IgD-negative memory B cell (primary cell): ENCODE measurements around the gene LMCD1. TPM values are rescaled to one million over a fixed set of nuclear protein-coding genes. Genes with fewer than 3 reads are reported as not detected.

Experiments
- H3K27ac Mint-ChIP-seq, 3 donors: one replicate each; pipeline ENCODE4 v1.8.0; 2020 to 2022; ENCODE audit warnings: mild to moderate bottlenecking in 3 of 3, mixed read lengths in 3 of 3, moderate library complexity in 1 of 3
- H3K27me3 Mint-ChIP-seq: one replicate; pipeline ENCODE4 v1.8.0; 2021; ENCODE audit warnings: mixed read lengths
- H3K36me3 Mint-ChIP-seq: one replicate; pipeline ENCODE4 v1.8.0; 2020; ENCODE audit warnings: mild to moderate bottlenecking, mixed read lengths
- H3K4me1 Mint-ChIP-seq, 3 donors: one replicate each; pipeline ENCODE4 v1.8.0; 2020 to 2022; ENCODE audit warnings: mixed read lengths in 3 of 3, mild to moderate bottlenecking in 1 of 3
- H3K4me3 Mint-ChIP-seq, 4 donors: one replicate each; pipeline ENCODE4 v1.8.0; 2020 to 2022; ENCODE audit warnings: mild to moderate bottlenecking in 4 of 4, mixed read lengths in 4 of 4, moderate library complexity in 3 of 4
- H3K9me3 Mint-ChIP-seq, 3 donors: one replicate each; pipeline ENCODE4 v1.8.0; 2020 to 2021; ENCODE audit warnings: mixed read lengths in 3 of 3, mild to moderate bottlenecking in 1 of 3
- polyA plus RNA-seq: library from polyadenylated mRNA; unstranded; fragments of 300-500 nt; fragmentation: Illumina TruSeq; gene quantifications from one replicate; pipeline ENCODE4 v1.2.3, GENCODE V29; 2021

Gene LMCD1
- polyA plus RNA-seq, 1 donor from 2014 or later: 4.8 TPM

GRCh38 chr3:8473029-8473428, 28.6 kb upstream of the LMCD1 start:
- Mint-ChIP-seq H3K36me3 (peaks cover 2% of the 10 kb centered on the region), H3K9me3 (peaks cover 0 to 1% (median 0%) of the 10 kb centered on the region in 3 donors), H3K27me3 (peaks cover 2% of the 10 kb centered on the region), H3K4me1 (peaks cover 0 to 1% (median 0%) of the 10 kb centered on the region in 3 donors), H3K27ac (no peak overlapping the region), H3K4me3 (no peak overlapping the region)

GRCh38 chr3:8473990-8474389, 27.6 kb upstream of the LMCD1 start:
- Mint-ChIP-seq H3K36me3 (peaks cover 2% of the 10 kb centered on the region), H3K4me1 (peaks cover 0 to 1% (median 0%) of the 10 kb centered on the region in 3 donors), H3K9me3 (peaks cover 0 to 2% (median 1%) of the 10 kb centered on the region in 3 donors), H3K27ac (no peak overlapping the region), H3K4me3 (no peak overlapping the region), H3K27me3 (peaks cover 2% of the 10 kb centered on the region)

DNA sequence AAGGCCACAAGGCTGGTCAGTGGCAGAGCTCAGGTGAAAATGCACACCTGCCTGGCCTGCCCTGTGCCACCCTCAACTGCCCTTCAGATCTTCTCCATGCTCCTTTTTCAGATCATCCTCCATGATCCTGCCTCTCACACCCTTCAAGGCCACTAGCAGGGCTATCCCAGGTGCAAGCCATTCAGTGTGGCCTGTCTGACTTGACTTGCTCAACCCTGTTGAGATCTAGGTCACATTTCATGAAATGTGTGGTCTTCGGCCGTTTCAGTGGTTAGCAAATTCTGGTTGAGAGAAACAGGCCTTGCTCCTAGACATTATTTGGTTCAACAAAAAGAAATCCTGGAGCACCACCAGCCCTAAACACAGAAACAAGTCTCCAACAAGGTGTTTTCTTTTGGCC, 26.6 kb upstream of the LMCD1 start:
- Mint-ChIP-seq H3K9me3 (peaks cover 0 to 2% (median 0%) of the 10 kb centered on the region in 3 donors), H3K4me3 (no peak overlapping the region), H3K27me3 (peaks cover 2% of the 10 kb centered on the region), H3K27ac (no peak overlapping the region), H3K36me3 (peaks cover 2% of the 10 kb centered on the region), H3K4me1 (peaks cover 0 to 1% (median 0%) of the 10 kb centered on the region in 3 donors)

GRCh38 chr3:8480699-8481098, 20.9 kb upstream of the LMCD1 start:
- peaks cover under 1% of the 10 kb centered on the region for H3K27me3 Mint-ChIP-seq

DNA sequence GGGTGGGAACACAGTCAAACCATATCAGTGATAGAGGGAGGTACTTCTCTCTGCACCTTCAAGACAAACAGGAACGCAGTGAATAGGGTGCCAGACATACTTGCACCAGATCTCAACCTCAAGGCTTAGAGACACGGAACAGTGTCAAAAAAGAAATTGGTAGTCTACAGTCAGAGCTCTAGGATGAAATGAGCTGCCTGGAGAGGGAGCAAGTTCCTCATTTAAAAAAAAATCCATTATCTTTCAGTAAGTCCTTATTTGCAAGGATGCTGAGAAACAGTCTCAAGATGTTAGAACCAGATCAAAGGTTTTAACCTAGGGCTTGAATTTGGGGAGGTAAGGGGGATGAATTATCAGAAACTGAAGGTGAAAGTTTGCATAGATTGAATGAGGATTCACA, 20.2 kb upstream of the LMCD1 start:
- Mint-ChIP-seq H3K9me3 (peaks cover 0 to 3% (median 2%) of the 10 kb centered on the region in 3 donors), H3K4me1 (no peaks in the 10 kb centered on the region), H3K4me3 (no peak overlapping the region), H3K27me3 (no peaks in the 10 kb centered on the region), H3K27ac (no peak overlapping the region), H3K36me3 (no peaks in the 10 kb centered on the region)

More at GRCh38 chr3:8480699-8481098, 20.9 kb upstream of the LMCD1 start:
- Mint-ChIP-seq H3K4me1 (no peaks in the 10 kb centered on the region), H3K9me3 (peaks cover 0 to 3% (median 2%) of the 10 kb centered on the region in 3 donors), H3K27ac (no peak overlapping the region), H3K36me3 (no peaks in the 10 kb centered on the region), H3K4me3 (no peak overlapping the region)

- H3K27me3 Mint-ChIP-seq: no peaks in the 10 kb centered on the region
- no peak overlapping the region for H3K27ac Mint-ChIP-seq
- no peaks in the 10 kb centered on the region for H3K36me3 Mint-ChIP-seq
- H3K9me3 Mint-ChIP-seq: peaks cover 0 to 3% (median 2%) of the 10 kb centered on the region in 3 donors
- H3K4me3 Mint-ChIP-seq: no peak overlapping the region
- H3K4me1 Mint-ChIP-seq: no peaks in the 10 kb centered on the region
These were observed 19.4 kb upstream of the LMCD1 start for GRCh38 chr3:8482263-8482662.

- no peaks in the 10 kb centered on the region for H3K36me3 Mint-ChIP-seq
- no peak overlapping the region for H3K27ac Mint-ChIP-seq
- no peak overlapping the region for H3K4me3 Mint-ChIP-seq
- peaks cover 0 to 3% (median 2%) of the 10 kb centered on the region in 3 donors for H3K9me3 Mint-ChIP-seq
- no peaks in the 10 kb centered on the region for H3K27me3 Mint-ChIP-seq
- no peaks in the 10 kb centered on the region for H3K4me1 Mint-ChIP-seq
These were observed 18.5 kb upstream of the LMCD1 start for GRCh38 chr3:8482960-8483665.

DNA sequence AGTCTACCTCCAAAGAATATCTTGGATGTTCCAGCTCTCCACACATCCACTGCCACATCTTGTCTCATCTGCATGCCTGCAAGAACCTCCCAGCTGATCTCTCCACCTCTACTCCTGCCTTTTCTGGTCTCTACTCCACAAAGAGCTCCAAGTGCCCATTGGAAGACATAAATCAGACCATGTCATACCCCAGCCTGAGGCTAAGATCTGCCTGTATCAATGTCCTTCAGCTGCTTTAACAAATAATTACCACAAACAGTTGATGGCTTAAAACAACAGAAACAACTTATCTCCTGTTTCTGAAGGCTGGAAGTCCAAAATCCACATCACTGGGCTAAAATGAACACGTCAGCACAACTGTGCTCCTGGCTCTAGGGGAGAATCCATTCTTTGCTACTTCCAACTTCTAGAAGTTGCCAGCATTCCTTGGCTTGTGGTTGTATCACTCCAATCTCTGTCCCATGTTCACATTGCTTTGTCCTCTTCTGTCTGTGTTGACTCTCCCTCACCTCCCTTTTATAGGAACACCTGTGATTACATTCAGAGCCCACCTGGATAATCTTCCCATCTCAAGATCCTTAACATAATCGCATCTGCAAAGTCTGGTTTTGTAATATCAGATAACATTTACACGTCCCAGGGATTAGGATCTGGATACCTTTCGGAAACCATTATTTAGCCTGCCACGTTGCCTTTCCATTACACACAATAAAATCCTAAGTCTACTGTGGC, 17.0 kb upstream of the LMCD1 start:
- peak overlapping the region in 1 of 3 donors; percentile 16 for H3K27ac Mint-ChIP-seq
- no peaks in the 10 kb centered on the region for H3K4me1 Mint-ChIP-seq
- H3K36me3 Mint-ChIP-seq: no peaks in the 10 kb centered on the region
- no peaks in the 10 kb centered on the region for H3K27me3 Mint-ChIP-seq
- H3K4me3 Mint-ChIP-seq: no peak overlapping the region
- H3K9me3 Mint-ChIP-seq: peaks cover 0 to 3% (median 0%) of the 10 kb centered on the region in 3 donors

GRCh38 chr3:8485141-8485870, 16.3 kb upstream of the LMCD1 start:
- Mint-ChIP-seq H3K27ac (no peak overlapping the region), H3K36me3 (no peaks in the 10 kb centered on the region), H3K27me3 (no peaks in the 10 kb centered on the region), H3K9me3 (peaks cover 0 to 3% (median 0%) of the 10 kb centered on the region in 3 donors), H3K4me3 (no peak overlapping the region), H3K4me1 (no peaks in the 10 kb centered on the region)

DNA sequence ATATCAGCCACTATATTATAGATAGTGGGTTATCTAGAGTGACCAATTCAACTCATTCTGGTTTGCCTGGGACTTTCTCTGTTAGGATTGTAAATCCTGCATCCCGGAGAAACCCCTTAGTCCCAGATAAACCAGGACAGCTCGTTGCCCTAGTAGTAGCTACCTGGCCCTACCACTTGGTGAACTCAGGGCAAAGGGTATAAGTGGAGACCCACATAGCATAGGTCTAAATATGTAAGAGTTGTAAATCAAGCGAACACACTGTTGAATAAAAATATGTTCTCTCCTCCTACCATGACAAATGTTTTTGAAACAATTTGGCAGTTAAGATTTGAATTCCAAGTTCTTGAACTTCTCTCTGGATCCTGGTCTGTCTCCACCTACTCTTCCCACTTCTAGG, 15.7 kb upstream of the LMCD1 start:
- no peak overlapping the region for H3K4me3 Mint-ChIP-seq
- H3K9me3 Mint-ChIP-seq: peaks cover 0 to 3% (median 0%) of the 10 kb centered on the region in 3 donors
- no peaks in the 10 kb centered on the region for H3K36me3 Mint-ChIP-seq

GRCh38 chr3:8486434-8486833, 15.2 kb upstream of the LMCD1 start:
- Mint-ChIP-seq H3K4me3 (no peak overlapping the region), H3K36me3 (no peaks in the 10 kb centered on the region), H3K4me1 (no peaks in the 10 kb centered on the region), H3K27ac (no peak overlapping the region), H3K9me3 (peaks cover 0 to 3% (median 0%) of the 10 kb centered on the region in 3 donors), H3K27me3 (no peaks in the 10 kb centered on the region)

More for the DNA sequence above, 15.7 kb upstream of the LMCD1 start:
- no peak overlapping the region for H3K27ac Mint-ChIP-seq
- no peaks in the 10 kb centered on the region for H3K27me3 Mint-ChIP-seq
- H3K4me1 Mint-ChIP-seq: no peaks in the 10 kb centered on the region

DNA sequence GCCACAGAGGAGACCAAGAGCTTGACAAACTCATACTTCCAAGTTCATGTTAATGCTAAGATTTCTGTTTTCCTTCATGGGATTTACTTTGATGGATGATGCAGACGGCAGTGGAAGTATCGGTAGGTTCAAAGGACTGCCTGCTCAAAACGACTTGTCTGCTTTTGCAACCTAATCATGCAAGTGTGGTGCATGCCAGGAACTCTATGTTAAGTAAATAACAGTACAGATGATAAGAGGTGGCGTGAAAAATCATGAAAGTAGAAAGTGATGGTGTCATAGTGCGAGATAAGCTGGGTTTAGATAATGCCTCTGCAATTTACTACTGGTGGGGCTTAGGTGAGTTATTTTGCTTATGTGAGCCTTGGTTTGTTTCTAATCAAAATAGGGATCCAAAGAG, 14.7 kb upstream of the LMCD1 start:
- Mint-ChIP-seq H3K36me3 (peaks cover 2% of the 10 kb centered on the region), H3K9me3 (peaks cover 0 to 3% (median 0%) of the 10 kb centered on the region in 3 donors), H3K27me3 (no peaks in the 10 kb centered on the region), H3K27ac (no peak overlapping the region), H3K4me1 (no peaks in the 10 kb centered on the region), H3K4me3 (no peak overlapping the region)

- peaks cover 2% of the 10 kb centered on the region for H3K36me3 Mint-ChIP-seq
- H3K27me3 Mint-ChIP-seq: no peaks in the 10 kb centered on the region
- no peak overlapping the region for H3K4me3 Mint-ChIP-seq
- H3K9me3 Mint-ChIP-seq: peaks cover 0 to 3% (median 0%) of the 10 kb centered on the region in 3 donors
- no peaks in the 10 kb centered on the region for H3K4me1 Mint-ChIP-seq
- no peak overlapping the region for H3K27ac Mint-ChIP-seq
These were observed 13.2 kb upstream of the LMCD1 start for GRCh38 chr3:8488411-8488810.

- Mint-ChIP-seq H3K9me3 (peaks cover 0 to 3% (median 0%) of the 10 kb centered on the region in 3 donors), H3K36me3 (peaks cover 2% of the 10 kb centered on the region), H3K27me3 (no peaks in the 10 kb centered on the region), H3K4me3 (no peak overlapping the region), H3K27ac (no peak overlapping the region), H3K4me1 (no peaks in the 10 kb centered on the region)
These were observed 12.7 kb upstream of the LMCD1 start for GRCh38 chr3:8488877-8489276.

GRCh38 chr3:8489278-8489792, 12.3 kb upstream of the LMCD1 start:
- no peaks in the 10 kb centered on the region for H3K4me1 Mint-ChIP-seq
- peaks cover 4% of the 10 kb centered on the region for H3K36me3 Mint-ChIP-seq
- peaks cover 0 to 3% (median 0%) of the 10 kb centered on the region in 3 donors for H3K9me3 Mint-ChIP-seq
- H3K27ac Mint-ChIP-seq: no peak overlapping the region
- no peak overlapping the region for H3K4me3 Mint-ChIP-seq
- no peaks in the 10 kb centered on the region for H3K27me3 Mint-ChIP-seq
